PC-9 (cell line): ENCODE measurements around the gene DUSP9. TPM values are rescaled to one million over a fixed set of nuclear protein-coding genes. Genes with fewer than 3 reads are reported as not detected.

ENCODE experiments used
- BruUV-seq: library from RNA; stranded (reverse); fragments of 400-500 nt; replicated peaks from 2 replicates; lab custom pipeline; 2021; lab: Mats Ljungman, UMichigan
- CTCF ChIA-PET: fragments of 300-600 bp; sonication (Branson Sonifier 250); formaldehyde crosslinking; loops from one replicate; lab custom pipeline; 2022; ENCODE audit warnings: antibody characterized with exemption; lab: Charles Lee
- POLR2A ChIA-PET: fragments of 300-600 bp; sonication (Branson Sonifier 250); formaldehyde crosslinking; loops from one replicate; lab custom pipeline; 2022; ENCODE audit warnings: antibody characterized with exemption; ENCODE audit not compliant: unreplicated experiment; lab: Charles Lee
- DNase-seq, 2 experiments: peaks; one replicate each; pipeline versions ENCODE4 v3.0.0 to v3.0.0-alpha.2; 2015 to 2022; ENCODE audit warnings: mixed read lengths in 1 of 2
- H2AFZ ChIP-seq: fragments of 200-600 bp; sonication (generic); 2 replicates; pipeline ENCODE4 v1.8.1; 2017; ENCODE audit warnings: antibody characterized with exemption
- H3F3A ChIP-seq: fragments of 200-600 bp; sonication (generic); 2 replicates; pipeline ENCODE4 v1.8.1; 2017; ENCODE audit warnings: antibody characterized with exemption, mild to moderate bottlenecking, low read depth; ENCODE audit not compliant: insufficient read depth
- H3K27ac ChIP-seq: fragments of 200-600 bp; sonication (generic); 2 replicates; pipeline ENCODE4 v1.6.1; 2016; ENCODE audit warnings: mixed run types
- H3K27me3 ChIP-seq: fragments of 200-600 bp; sonication (generic); 2 replicates; pipeline ENCODE4 v1.6.1; 2016; ENCODE audit warnings: low read depth, mixed run types; ENCODE audit not compliant: insufficient read depth
- H3K36me3 ChIP-seq: fragments of 200-600 bp; sonication (generic); 2 replicates; pipeline ENCODE4 v1.6.1; 2016; ENCODE audit warnings: low read depth, mixed run types
- H3K4me1 ChIP-seq: fragments of 200-600 bp; sonication (generic); replicated peaks from 2 replicates; pipeline ENCODE4 v1.6.1; 2016; ENCODE audit warnings: mixed run types; ENCODE audit not compliant: insufficient read depth
- H3K4me2 ChIP-seq: fragments of 200-600 bp; sonication (generic); 2 replicates; pipeline ENCODE4 v1.6.1; 2017; ENCODE audit warnings: mixed run types
- H3K4me3 ChIP-seq: fragments of 200-600 bp; sonication (generic); 2 replicates; pipeline ENCODE4 v1.6.1; 2016; ENCODE audit warnings: mixed run types
- H3K79me2 ChIP-seq: fragments of 200-600 bp; sonication (generic); 2 replicates; pipeline ENCODE4 v1.6.1; 2017; ENCODE audit warnings: low read depth, mixed run types
- H3K9me2 ChIP-seq: fragments of 200-600 bp; sonication (generic); 2 replicates; pipeline ENCODE4 v1.8.1; 2017; ENCODE audit warnings: mild to moderate bottlenecking; ENCODE audit not compliant: insufficient read depth
- H3K9me3 ChIP-seq: fragments of 200-600 bp; sonication (generic); 2 replicates; pipeline ENCODE4 v1.8.1; 2016; ENCODE audit warnings: low read depth; ENCODE audit not compliant: insufficient read depth
- H4K20me1 ChIP-seq: fragments of 200-600 bp; sonication (generic); 2 replicates; pipeline ENCODE4 v1.8.1; 2017; ENCODE audit not compliant: insufficient read depth
- EZH2 ChIP-seq: fragments of 200-600 bp; sonication (generic); IDR thresholded peaks from 2 replicates; pipeline ENCODE4 v1.8.0; 2017; ENCODE audit warnings: antibody characterized with exemption, low read depth
- intact Hi-C: fragments of 100-400 bp; cut with micrococcal nuclease; formaldehyde crosslinking; loops from one replicate; pipeline ENCODE4 v1.10.0; 2022; ENCODE audit not compliant: unreplicated experiment
- total RNA-seq: library from RNA; stranded (reverse); gene quantifications from 2 replicates; pipeline ENCODE4 v1.2.3, GENCODE V29; 2021
- TF ChIP-seq, protein P1 (sequence below): fragments of 200-600 bp; sonication (generic); conservative IDR thresholded peaks from 2 replicates; pipeline ENCODE4 v1.6.1; 2017; ENCODE audit warnings: mixed run types, antibody characterized with exemption, mild to moderate bottlenecking, moderate library complexity

Gene DUSP9
- total RNA-seq, 1 experiment from 2014 or later: 1.3 TPM

DNA sequence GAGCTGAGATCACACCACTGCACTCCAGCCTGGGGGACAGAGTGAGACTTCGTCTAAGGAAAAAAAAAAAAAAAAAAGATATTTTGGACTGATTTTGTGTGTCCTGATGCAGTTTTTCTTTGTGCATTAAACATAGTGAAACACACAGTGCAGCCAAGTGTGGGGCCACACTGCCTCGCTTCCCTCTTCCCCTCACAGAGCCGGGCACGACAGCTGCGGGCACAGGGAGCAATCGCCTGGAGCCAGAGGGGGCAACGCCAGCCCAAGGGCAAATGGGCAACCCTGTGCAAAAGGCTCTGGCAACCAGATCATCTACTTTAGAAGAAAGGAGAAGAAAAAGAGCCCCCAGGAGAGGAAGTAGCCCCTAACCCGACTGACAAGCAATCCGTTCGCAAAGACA lies 34.6 kb upstream of the DUSP9 start:
- Histone ChIP-seq H3K4me2 (no peak overlapping the region), H3K36me3 (no peaks in the 10 kb centered on the region), H2AFZ (no peak overlapping the region), H3K27ac (no peak overlapping the region), H3K4me1 (no peaks in the 10 kb centered on the region), H3K4me3 (no peak overlapping the region), H3K9me2 (no peaks in the 10 kb centered on the region), H3F3A (no peaks in the 10 kb centered on the region), H4K20me1 (no peaks in the 10 kb centered on the region), H3K9me3 (no peaks in the 10 kb centered on the region), H3K79me2 (no peaks in the 10 kb centered on the region), H3K27me3 (peaks cover 78% of the 10 kb centered on the region)
- POLR2A ChIA-PET: no interaction called here
- intact Hi-C loops: loop anchor here (5.0 kb wide), 1 partner anchor 35 kb away; the partner anchor contains the start of gene DUSP9
- no peak for DNase-seq
- BruUV-seq: no TSS peak
- CTCF ChIA-PET: interaction anchor here (1.4 kb wide), 1 partner anchor 56 kb away, joined by 7 read pairs; no protein-coding TSS in a partner anchor
- TF ChIP-seq EZH2: no peak
- TF ChIP-seq, protein P1, sequence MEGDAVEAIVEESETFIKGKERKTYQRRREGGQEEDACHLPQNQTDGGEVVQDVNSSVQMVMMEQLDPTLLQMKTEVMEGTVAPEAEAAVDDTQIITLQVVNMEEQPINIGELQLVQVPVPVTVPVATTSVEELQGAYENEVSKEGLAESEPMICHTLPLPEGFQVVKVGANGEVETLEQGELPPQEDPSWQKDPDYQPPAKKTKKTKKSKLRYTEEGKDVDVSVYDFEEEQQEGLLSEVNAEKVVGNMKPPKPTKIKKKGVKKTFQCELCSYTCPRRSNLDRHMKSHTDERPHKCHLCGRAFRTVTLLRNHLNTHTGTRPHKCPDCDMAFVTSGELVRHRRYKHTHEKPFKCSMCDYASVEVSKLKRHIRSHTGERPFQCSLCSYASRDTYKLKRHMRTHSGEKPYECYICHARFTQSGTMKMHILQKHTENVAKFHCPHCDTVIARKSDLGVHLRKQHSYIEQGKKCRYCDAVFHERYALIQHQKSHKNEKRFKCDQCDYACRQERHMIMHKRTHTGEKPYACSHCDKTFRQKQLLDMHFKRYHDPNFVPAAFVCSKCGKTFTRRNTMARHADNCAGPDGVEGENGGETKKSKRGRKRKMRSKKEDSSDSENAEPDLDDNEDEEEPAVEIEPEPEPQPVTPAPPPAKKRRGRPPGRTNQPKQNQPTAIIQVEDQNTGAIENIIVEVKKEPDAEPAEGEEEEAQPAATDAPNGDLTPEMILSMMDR: no peak

DNA sequence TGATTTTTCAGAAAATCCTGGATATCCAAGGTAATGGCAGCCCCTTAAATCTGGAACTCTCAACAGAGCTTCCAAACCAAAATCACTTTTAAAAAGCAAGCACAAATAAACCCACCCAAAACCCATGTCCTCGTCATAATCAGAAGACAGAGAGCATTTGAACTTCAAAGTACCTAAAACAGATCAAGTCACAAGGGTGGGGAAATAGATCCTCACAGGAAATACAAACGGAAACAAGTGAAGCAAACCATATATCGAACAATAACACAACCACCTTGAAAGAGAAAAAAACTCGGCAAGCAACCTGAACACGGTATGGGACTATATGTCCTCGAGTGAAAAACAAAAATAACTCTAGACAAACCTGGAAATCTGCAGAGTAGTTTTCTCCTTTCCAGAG lies 32.2 kb upstream of the DUSP9 start:
- Histone ChIP-seq H3K9me3 (no peaks in the 10 kb centered on the region), H2AFZ (no peak overlapping the region), H4K20me1 (no peaks in the 10 kb centered on the region), H3K36me3 (no peaks in the 10 kb centered on the region), H3K27ac (no peak overlapping the region), H3K4me1 (no peaks in the 10 kb centered on the region), H3F3A (no peaks in the 10 kb centered on the region), H3K27me3 (peaks cover 76% of the 10 kb centered on the region), H3K4me2 (no peak overlapping the region), H3K79me2 (no peaks in the 10 kb centered on the region), H3K4me3 (no peak overlapping the region), H3K9me2 (no peaks in the 10 kb centered on the region)
- POLR2A ChIA-PET: no interaction called here
- BruUV-seq: no TSS peak
- TF ChIP-seq, protein P1: no peak
- no peak for TF ChIP-seq EZH2
- CTCF ChIA-PET: no interaction called here
- intact Hi-C loops: loop anchor here (5.0 kb wide), 1 partner anchor 32 kb away; the partner anchor contains the start of gene DUSP9
- no peak for DNase-seq

DNA sequence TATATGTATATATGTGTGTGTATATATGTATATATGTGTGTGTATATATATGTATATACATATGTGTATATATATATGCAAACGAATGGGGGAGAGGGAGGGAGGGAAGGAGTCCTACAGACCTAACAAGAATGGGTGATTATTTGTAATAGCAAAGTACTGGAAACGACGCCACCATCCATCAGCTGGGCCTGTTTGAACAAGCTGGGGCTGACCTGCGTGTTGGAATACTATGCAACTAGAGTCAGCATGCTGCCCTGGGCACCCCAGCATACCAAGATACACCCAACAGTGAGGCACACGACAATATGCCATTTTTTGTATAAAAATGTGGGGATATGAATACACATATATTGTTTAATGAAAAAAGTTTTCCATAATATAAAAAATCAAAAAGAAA lies 26.4 kb upstream of the DUSP9 start:
- no peak for DNase-seq
- H3K36me3 ChIP-seq: no peaks in the 10 kb centered on the region
- no peaks in the 10 kb centered on the region for H4K20me1 ChIP-seq
- no peak overlapping the region for H3K4me2 ChIP-seq
- peaks cover 73% of the 10 kb centered on the region for H3K27me3 ChIP-seq
- no peaks in the 10 kb centered on the region for H3K9me3 ChIP-seq
- H3K27ac ChIP-seq: no peak overlapping the region
- no peaks in the 10 kb centered on the region for H3K4me1 ChIP-seq
- H3F3A ChIP-seq: no peaks in the 10 kb centered on the region
- H3K9me2 ChIP-seq: no peaks in the 10 kb centered on the region
- no peak overlapping the region for H3K4me3 ChIP-seq
- TF ChIP-seq, protein P1: no peak
- no peak for TF ChIP-seq EZH2
- intact Hi-C loops: no loop called here
- H2AFZ ChIP-seq: no peak overlapping the region
- ChIA-PET CTCF (no interaction called here), POLR2A (no interaction called here)
- no peaks in the 10 kb centered on the region for H3K79me2 ChIP-seq
- BruUV-seq: no TSS peak
